Stomach (tissue), 4 donors: Measurements from ENCODE around the gene ANTXR1.

Experiments
- CTCF ChIP-seq, 7 experiments: fragments of 450-650 bp in 4 of 7; fragments of 200-600 bp in 3 of 7; sonication (generic) in 3 of 7; IDR thresholded peaks; one replicate each; pipeline ENCODE4 v1.5.1; 2016 to 2019; ENCODE audit warnings: antibody characterized with exemption in 7 of 7, control low read depth in 2 of 7, mild to moderate bottlenecking in 1 of 7
- EP300 ChIP-seq: sonication (generic); formaldehyde crosslinking; IDR thresholded peaks from one replicate; pipeline ENCODE4 v1.6.1; 2017; ENCODE audit warnings: antibody characterized with exemption
- POLR2A ChIP-seq, 4 donors: fragments of 450-650 bp; IDR thresholded peaks; one replicate each; pipeline ENCODE4 v1.6.1; 2016; ENCODE audit warnings: antibody characterized with exemption in 4 of 4, control low read depth in 2 of 4, mild to moderate bottlenecking in 1 of 4, moderate library complexity in 1 of 4
- POLR2AphosphoS5 ChIP-seq, 3 donors: sonication (generic); formaldehyde crosslinking; IDR thresholded peaks; one replicate each; pipeline ENCODE4 v1.6.1; 2016; ENCODE audit warnings: antibody characterized with exemption in 3 of 3

DNA sequence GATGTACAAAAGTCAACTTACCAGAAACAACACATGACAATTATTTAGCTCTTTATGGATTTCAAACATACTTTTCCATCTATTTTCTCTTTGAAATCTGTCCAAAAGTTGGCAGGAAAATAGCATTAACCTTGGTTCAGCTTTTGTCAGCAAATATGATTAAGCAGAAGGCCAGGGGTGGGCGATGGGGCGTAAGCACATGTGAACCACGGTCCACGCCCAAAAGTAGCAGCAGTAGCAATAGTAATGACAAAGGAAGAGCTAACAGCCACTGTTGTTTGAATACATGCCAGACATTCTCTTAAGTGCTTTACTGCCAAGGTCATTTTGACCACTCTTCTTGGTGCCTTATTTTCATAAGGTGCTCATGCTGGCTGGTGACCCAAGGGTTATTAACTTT lies 73.5 kb downstream of the ANTXR1 start:
- TF ChIP-seq CTCF (IDR thresholded peaks at IDR 0.05) = no peak
- TF ChIP-seq POLR2A (IDR thresholded peaks at IDR 0.05) = no peak
- no peak for TF ChIP-seq EP300
- no peak for TF ChIP-seq POLR2AphosphoS5 (IDR thresholded peaks at IDR 0.05)
